Endothelial cell of umbilical vein (primary cell): ENCODE measurements around the gene STXBP5. TPM values are rescaled to one million over a fixed set of nuclear protein-coding genes. Genes with fewer than 3 reads are reported as not detected.

Experiments used
- BruUV-seq: library from RNA; stranded (reverse); fragments of 400-500 nt; replicated peaks from 2 replicates; lab custom pipeline; 2021; lab: Mats Ljungman, UMichigan
- CTCF ChIA-PET: fragments of 300-600, 350-600 bp; sonication (Branson Sonifier 250); formaldehyde crosslinking; loops from one replicate; lab custom pipeline; 2021; ENCODE audit warnings: antibody characterized with exemption, inconsistent platforms; lab: Charles Lee
- POLR2A ChIA-PET: fragments of 300-600, 350-600 bp; sonication (Branson Sonifier 250); formaldehyde crosslinking; loops from one replicate; lab custom pipeline; 2021; ENCODE audit warnings: antibody characterized with exemption, inconsistent platforms; lab: Charles Lee
- DNase-seq: peaks from one replicate; pipeline ENCODE4 v3.0.0-alpha.2; 2011; ENCODE audit warnings: low read depth, low spot score
- FAIRE-seq: peaks from 2 replicates; lab custom pipeline; 2011; peaks lifted over from hg19 to GRCh38; lab: Jason Lieb, UNC
- H2AFZ ChIP-seq: 2 replicates; pipeline ENCODE4 v1.6.0; 2012; ENCODE audit warnings: low read depth, low read length, control low read depth, inconsistent platforms
- H3K27ac ChIP-seq: 2 replicates; pipeline ENCODE4 v1.5.1; 2011; ENCODE audit warnings: low read depth, mild to moderate bottlenecking, control low read depth, low read length, moderate library complexity; ENCODE audit not compliant: insufficient read depth
- H3K27me3 ChIP-seq, 2 experiments: 2 replicates each; pipeline versions ENCODE4 v1.6.0 to v1.6.1; 2011; ENCODE audit warnings: low read length in 2 of 2, mixed read lengths in 1 of 2; ENCODE audit not compliant: control insufficient read depth in 2 of 2, insufficient read depth in 2 of 2
- H3K36me3 ChIP-seq, 2 experiments: 2 replicates in 1 of 2; 3 replicates in 1 of 2; pipeline ENCODE4 v1.5.1; 2011; ENCODE audit warnings: low read length in 2 of 2, mild to moderate bottlenecking in 1 of 2, moderate library complexity in 1 of 2; ENCODE audit not compliant: control insufficient read depth in 2 of 2, insufficient read depth in 2 of 2; ENCODE audit errors: extremely low read depth in 1 of 2
- H3K4me1 ChIP-seq: 3 replicates; pipeline ENCODE4 v1.5.1; 2011; ENCODE audit warnings: mild to moderate bottlenecking, low read length; ENCODE audit not compliant: control insufficient read depth, insufficient read depth; ENCODE audit errors: extremely low read depth
- H3K4me2 ChIP-seq: 2 replicates; pipeline ENCODE4 v1.6.1; 2011; ENCODE audit warnings: low read length, control low read depth, mixed read lengths; ENCODE audit not compliant: insufficient read depth
- H3K4me3 ChIP-seq, 3 experiments: fragments of 200-600 bp in 1 of 3; sonication (generic), shearing (Covaris generic) in 1 of 3; replicated peaks in 1 of 3; 2 replicates each; pipeline ENCODE4 v1.5.1; 2011 to 2016; ENCODE audit warnings: control low read depth in 3 of 3, low read length in 3 of 3, mild to moderate bottlenecking in 2 of 3, inconsistent platforms in 1 of 3, low read depth in 1 of 3, moderate library complexity in 1 of 3; ENCODE audit not compliant: insufficient read depth in 1 of 3
- H3K79me2 ChIP-seq: 2 replicates; pipeline ENCODE4 v1.6.0; 2012; ENCODE audit warnings: low read length, inconsistent platforms; ENCODE audit not compliant: control insufficient read depth, insufficient read depth
- H3K9ac ChIP-seq: replicated peaks from 2 replicates; pipeline ENCODE3; 2011; ENCODE audit warnings: low read length, control low read depth; ENCODE audit not compliant: insufficient read depth; ENCODE audit errors: extremely low read depth
- H3K9me1 ChIP-seq: replicated peaks from 3 replicates; pipeline ENCODE4 v1.6.0; 2011; ENCODE audit warnings: mild to moderate bottlenecking, low read length; ENCODE audit not compliant: control insufficient read depth, insufficient read depth; ENCODE audit errors: extremely low read depth
- H3K9me3 ChIP-seq: replicated peaks from 2 replicates; pipeline ENCODE4 v1.5.1; 2012; ENCODE audit warnings: low read length, inconsistent platforms; ENCODE audit not compliant: control insufficient read depth, insufficient read depth
- H4K20me1 ChIP-seq: replicated peaks from 2 replicates; pipeline ENCODE3; 2011; ENCODE audit warnings: mild to moderate bottlenecking, low read length; ENCODE audit not compliant: control insufficient read depth, insufficient read depth; ENCODE audit errors: extremely low read depth
- EZH2 ChIP-seq: IDR thresholded peaks from 2 replicates; pipeline ENCODE4 v1.6.1; 2012; ENCODE audit warnings: borderline replicate concordance, low read depth, mild to moderate bottlenecking, moderate library complexity, low read length, inconsistent platforms; ENCODE audit not compliant: severe bottlenecking
- FOS ChIP-seq: IDR thresholded peaks from 2 replicates; pipeline ENCODE4 v1.6.1; 2011; ENCODE audit warnings: mild to moderate bottlenecking, low read length, moderate library complexity, borderline replicate concordance; ENCODE audit not compliant: insufficient read depth
- GATA2 ChIP-seq: IDR thresholded peaks from 2 replicates; pipeline ENCODE4 v1.7.0; 2011; ENCODE audit warnings: low read depth, mild to moderate bottlenecking, moderate library complexity, mixed read lengths, low read length; ENCODE audit not compliant: insufficient read length, insufficient read depth
- JUN ChIP-seq: IDR thresholded peaks from 2 replicates; pipeline ENCODE4 v1.6.1; 2011; ENCODE audit warnings: borderline replicate concordance, low read depth; ENCODE audit not compliant: insufficient read length, insufficient read depth
- MYC ChIP-seq: IDR thresholded peaks from one replicate; pipeline ENCODE4 v1.6.1; 2011; ENCODE audit warnings: mild to moderate bottlenecking, low read depth, low read length
- POLR2A ChIP-seq: IDR thresholded peaks from 2 replicates; pipeline ENCODE4 v1.6.1; 2012; ENCODE audit warnings: low read depth, mild to moderate bottlenecking, control low read depth, low read length
- POLR2AphosphoS5 ChIP-seq: IDR thresholded peaks from 2 replicates; pipeline ENCODE4 v1.6.1; 2012; ENCODE audit warnings: low read depth, mild to moderate bottlenecking, control low read depth, low read length, moderate library complexity; ENCODE audit not compliant: insufficient read depth
- dilution Hi-C: fragments of 300-500 bp; cut with MboI; formaldehyde crosslinking; loops from one replicate; pipeline ENCODE4 v1.15.0; 2019; ENCODE audit warnings: low sequenced_read_pairs; ENCODE audit not compliant: extremely low pct_ligation_motif_present
- intact Hi-C: fragments of 100-400 bp; cut with micrococcal nuclease; formaldehyde crosslinking; loops from one replicate; pipeline ENCODE4 v1.10.0; 2022
- polyA plus RNA-seq, 4 experiments: library from polyadenylated mRNA; depleted of rRNA in 3 of 4; stranded (reverse) in 3 of 4; unstranded in 1 of 4; fragments of >200 nt; gene quantifications; 2 replicates each; pipeline versions ENCODE4 v1.2.1 to v1.2.3, GENCODE V29; 2011 to 2012; ENCODE audit warnings: missing spikeins in 1 of 4
- total RNA-seq: library from RNA; stranded (reverse); gene quantifications from 2 replicates; pipeline ENCODE4 v1.2.3, GENCODE V29; 2021
- TF ChIP-seq, protein P1 (sequence below): IDR thresholded peaks from 2 replicates; pipeline ENCODE4 v1.6.1; 2011; ENCODE audit not compliant: insufficient read depth, insufficient read length
- TF ChIP-seq, protein P2 (sequence below), 2 donors: IDR thresholded peaks; 1 replicate in 1 of 2; 2 replicates in 1 of 2; pipeline ENCODE4 v1.5.1; 2011; ENCODE audit warnings: low read length in 2 of 2, mild to moderate bottlenecking in 2 of 2, moderate library complexity in 2 of 2, control low read depth in 1 of 2, inconsistent platforms in 1 of 2, low read depth in 1 of 2; ENCODE audit not compliant: insufficient read depth in 1 of 2; ENCODE audit errors: extremely low read depth in 1 of 2

The STXBP5 gene
- total and polyA plus RNA-seq, 2 donors (not counting 3 experiments of a cell fraction or from before 2014, with no cell fraction given) = 7.1 to 21.8 TPM

DNA sequence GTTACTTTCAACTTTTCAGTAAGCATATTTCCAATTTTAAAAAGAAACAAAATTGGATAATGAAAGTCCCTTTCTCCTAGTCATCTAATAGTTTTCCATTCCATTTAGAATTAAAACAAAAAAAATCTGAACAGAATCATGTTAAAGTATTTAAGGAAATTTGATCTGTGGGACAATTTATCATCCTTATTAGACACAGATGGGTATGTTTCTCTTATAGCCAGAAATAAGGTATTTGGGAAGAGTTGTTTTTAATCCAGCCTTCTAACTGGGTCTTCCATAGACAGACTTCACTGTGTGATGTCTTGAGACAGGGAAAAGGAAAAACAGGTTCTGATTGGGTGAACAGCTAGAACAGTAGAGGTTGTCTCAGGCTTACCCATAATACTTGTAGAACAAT is 39.5 kb upstream of the STXBP5 start:
- Histone ChIP-seq H3K9me3 (no peaks in the 10 kb centered on the region), H3K79me2 (no peaks in the 10 kb centered on the region), H3K9me1 (no peaks in the 10 kb centered on the region), H3K4me1 (peaks cover 22% of the 10 kb centered on the region), H2AFZ (no peak overlapping the region), H3K9ac (no peak overlapping the region), H3K36me3 (no peaks in the 10 kb centered on the region), H3K27ac (no peak overlapping the region), H3K4me3 (no peak overlapping the region), H3K4me2 (no peak overlapping the region), H4K20me1 (no peaks in the 10 kb centered on the region), H3K27me3 (no peaks in the 10 kb centered on the region)
- POLR2A ChIA-PET = no interaction called here
- TF ChIP-seq, protein P1, sequence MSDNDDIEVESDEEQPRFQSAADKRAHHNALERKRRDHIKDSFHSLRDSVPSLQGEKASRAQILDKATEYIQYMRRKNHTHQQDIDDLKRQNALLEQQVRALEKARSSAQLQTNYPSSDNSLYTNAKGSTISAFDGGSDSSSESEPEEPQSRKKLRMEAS = no peak
- TF ChIP-seq, protein P2, sequence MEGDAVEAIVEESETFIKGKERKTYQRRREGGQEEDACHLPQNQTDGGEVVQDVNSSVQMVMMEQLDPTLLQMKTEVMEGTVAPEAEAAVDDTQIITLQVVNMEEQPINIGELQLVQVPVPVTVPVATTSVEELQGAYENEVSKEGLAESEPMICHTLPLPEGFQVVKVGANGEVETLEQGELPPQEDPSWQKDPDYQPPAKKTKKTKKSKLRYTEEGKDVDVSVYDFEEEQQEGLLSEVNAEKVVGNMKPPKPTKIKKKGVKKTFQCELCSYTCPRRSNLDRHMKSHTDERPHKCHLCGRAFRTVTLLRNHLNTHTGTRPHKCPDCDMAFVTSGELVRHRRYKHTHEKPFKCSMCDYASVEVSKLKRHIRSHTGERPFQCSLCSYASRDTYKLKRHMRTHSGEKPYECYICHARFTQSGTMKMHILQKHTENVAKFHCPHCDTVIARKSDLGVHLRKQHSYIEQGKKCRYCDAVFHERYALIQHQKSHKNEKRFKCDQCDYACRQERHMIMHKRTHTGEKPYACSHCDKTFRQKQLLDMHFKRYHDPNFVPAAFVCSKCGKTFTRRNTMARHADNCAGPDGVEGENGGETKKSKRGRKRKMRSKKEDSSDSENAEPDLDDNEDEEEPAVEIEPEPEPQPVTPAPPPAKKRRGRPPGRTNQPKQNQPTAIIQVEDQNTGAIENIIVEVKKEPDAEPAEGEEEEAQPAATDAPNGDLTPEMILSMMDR (IDR thresholded peaks at IDR 0.05; ENCODE audit: extremely low read depth in 1 of 2, insufficient read depth in 1 of 2, low read depth in 1 of 2, low read length in 2 of 2) = no peak
- TF ChIP-seq POLR2AphosphoS5 (no peak), FOS (no peak), GATA2 (no peak), POLR2A (no peak), JUN (no peak), EZH2 (no peak), MYC (no peak)
- CTCF ChIA-PET = no interaction called here
- intact Hi-C loops (loop anchor here (5.0 kb wide), 1 partner anchor 307 kb away; no protein-coding TSS in a partner anchor), dilution Hi-C loops (no loop called here)
- DNase-seq (no peak), FAIRE-seq (no peak)
- BruUV-seq = no TSS peak
